B cell (primary cell): ENCODE data around the gene ABHD16A. TPM values are rescaled to one million over a fixed set of nuclear protein-coding genes. Genes with fewer than 3 reads are reported as not detected.

Experiments used
- ATAC-seq: fragments of 200-7000 bp; cut with Tn5 transposase; one replicate; pipeline ENCODE4 v1.10.0; 2021; ENCODE audit warnings: low read depth, mild to moderate bottlenecking, moderate number of reproducible peaks, moderate library complexity
- CTCF ChIA-PET: fragments of 350-600 bp; sonication (Branson Sonifier 250); formaldehyde crosslinking; loops from one replicate; lab custom pipeline; 2021; ENCODE audit warnings: antibody characterized with exemption, inconsistent platforms; lab: Charles Lee
- POLR2A ChIA-PET: fragments of 350-600 bp; sonication (Branson Sonifier 250); formaldehyde crosslinking; loops from one replicate; lab custom pipeline; 2021; ENCODE audit warnings: antibody characterized with exemption; lab: Charles Lee
- DNase-seq: peaks from one replicate; pipeline ENCODE4 v3.0.0; 2013
- H2AFZ ChIP-seq: 2 replicates; pipeline ENCODE4 v1.6.1; 2012; ENCODE audit warnings: mild to moderate bottlenecking, low read depth, low read length; ENCODE audit not compliant: insufficient read depth, poor library complexity, severe bottlenecking
- H3K27ac ChIP-seq, 2 donors: 1 replicate in 1 of 2; 2 replicates in 1 of 2; pipeline ENCODE4 v1.5.1; 2012 to 2013; ENCODE audit warnings: low read length in 2 of 2, mild to moderate bottlenecking in 2 of 2, moderate library complexity in 1 of 2
- H3K27me3 ChIP-seq, 4 experiments: fragments of 200-600 bp in 1 of 4; sonication (generic) in 1 of 4; replicated peaks in 1 of 4; 1 replicate in 2 of 4; 2 replicates in 2 of 4; pipeline versions ENCODE4 v1.6.1 to v1.7.0; 2013 to 2016; ENCODE audit warnings: low read length in 3 of 4, mild to moderate bottlenecking in 2 of 4, mixed read lengths in 1 of 4, moderate library complexity in 1 of 4; ENCODE audit not compliant: insufficient read depth in 4 of 4, control insufficient read depth in 3 of 4; ENCODE audit errors: control extremely low read depth in 1 of 4
- H3K36me3 ChIP-seq, 2 experiments: replicated peaks in 1 of 2; 1 replicate in 1 of 2; 2 replicates in 1 of 2; pipeline versions ENCODE4 v1.6.1 to v1.7.1; 2013; ENCODE audit warnings: low read length in 1 of 2; ENCODE audit not compliant: insufficient read depth in 2 of 2, control insufficient read depth in 1 of 2; ENCODE audit errors: control extremely low read depth in 1 of 2, extremely low read depth in 1 of 2
- H3K4me1 ChIP-seq, 2 donors: fragments of 200-600 bp in 1 of 2; sonication (generic) in 1 of 2; 1 replicate in 1 of 2; 2 replicates in 1 of 2; pipeline versions ENCODE4 v1.5.1 to v1.6.1; 2013 to 2017; ENCODE audit warnings: low read length in 2 of 2; ENCODE audit not compliant: control insufficient read depth in 2 of 2, insufficient read depth in 2 of 2
- H3K4me2 ChIP-seq: replicated peaks from 2 replicates; pipeline ENCODE3; 2012; ENCODE audit warnings: mild to moderate bottlenecking, low read depth, low read length; ENCODE audit not compliant: poor library complexity, severe bottlenecking
- H3K4me3 ChIP-seq, 5 experiments: fragments of 200-600 bp in 1 of 5; sonication (generic) in 1 of 5; 1 replicate in 3 of 5; 2 replicates in 2 of 5; pipeline versions ENCODE4 v1.5.1 to v1.7.0; 2011 to 2016; ENCODE audit warnings: low read length in 4 of 5, mild to moderate bottlenecking in 4 of 5, low read depth in 2 of 5, control low read depth in 1 of 5, moderate library complexity in 1 of 5; ENCODE audit not compliant: insufficient read depth in 1 of 5; ENCODE audit errors: control extremely low read depth in 1 of 5, extremely low read depth in 1 of 5
- H3K79me2 ChIP-seq: fragments of 200-600 bp; sonication (generic); one replicate; pipeline ENCODE4 v1.6.0; 2016; ENCODE audit warnings: low read length; ENCODE audit not compliant: control insufficient read depth, insufficient read depth
- H3K9ac ChIP-seq: fragments of 200-600 bp; sonication (generic); 2 replicates; pipeline ENCODE4 v1.6.1; 2017; ENCODE audit warnings: mild to moderate bottlenecking, low read length, moderate library complexity
- H3K9me3 ChIP-seq, 3 donors: one replicate each; pipeline versions ENCODE4 v1.6.1 to v1.7.1; 2013; ENCODE audit warnings: low read length in 2 of 3; ENCODE audit not compliant: control insufficient read depth in 2 of 3, insufficient read depth in 1 of 3; ENCODE audit errors: control extremely low read depth in 1 of 3
- H4K20me1 ChIP-seq: 2 replicates; pipeline ENCODE4 v1.6.0; 2012; ENCODE audit warnings: mild to moderate bottlenecking, low read length; ENCODE audit not compliant: insufficient read depth, control insufficient read depth, poor library complexity, severe bottlenecking
- H3K27ac Mint-ChIP-seq: one replicate; pipeline ENCODE4 v1.8.0; 2021; ENCODE audit warnings: mixed read lengths
- H3K27me3 Mint-ChIP-seq: one replicate; pipeline ENCODE4 v1.8.0; 2021; ENCODE audit warnings: mixed read lengths
- H3K4me1 Mint-ChIP-seq: one replicate; pipeline ENCODE4 v1.8.0; 2021; ENCODE audit warnings: mixed read lengths
- H3K4me3 Mint-ChIP-seq: one replicate; pipeline ENCODE4 v1.8.0; 2021; ENCODE audit warnings: mixed read lengths
- H3K9me3 Mint-ChIP-seq: one replicate; pipeline ENCODE4 v1.8.0; 2022; ENCODE audit warnings: mixed read lengths; ENCODE audit not compliant: insufficient read depth
- EZH2 ChIP-seq: IDR thresholded peaks from 2 replicates; pipeline ENCODE4 v1.6.1; 2012; ENCODE audit warnings: borderline replicate concordance, low read depth, mild to moderate bottlenecking, moderate library complexity, low read length; ENCODE audit not compliant: insufficient read depth, poor library complexity, severe bottlenecking
- WGBS: methylation state at CpG from one replicate; pipeline ENCODE4 v1.1.5; 2013; ENCODE audit warnings: missing lambda C conversion rate; ENCODE audit not compliant: insufficient coverage; 5-methylcytosine and 5-hydroxymethylcytosine counted together
- intact Hi-C: fragments of 100-400 bp; cut with micrococcal nuclease; formaldehyde crosslinking; loops from one replicate; pipeline ENCODE4 v1.10.0; 2022
- polyA plus RNA-seq: library from polyadenylated mRNA; depleted of rRNA; stranded (reverse); fragments of >200 nt; gene quantifications from 2 replicates; pipeline ENCODE4 v1.2.3, GENCODE V29; 2012
- total RNA-seq, 2 donors: library from RNA; stranded (reverse); fragments of 120-200 nt in 1 of 2; gene quantifications; 1 replicate in 1 of 2; 2 replicates in 1 of 2; pipeline versions ENCODE4 v1.2.3 to v1.2.4, GENCODE V29; 2013 to 2022
- TF ChIP-seq, protein P1 (sequence below): fragments of 200-600 bp; IDR thresholded peaks from one replicate; pipeline ENCODE4 v1.8.0; 2022; ENCODE audit warnings: antibody characterized with exemption, mild to moderate bottlenecking

Gene ABHD16A
- total and polyA plus RNA-seq, 2 donors (not counting 1 experiment from before 2014, with no cell fraction given), result 78.3 to 97.5 TPM

DNA sequence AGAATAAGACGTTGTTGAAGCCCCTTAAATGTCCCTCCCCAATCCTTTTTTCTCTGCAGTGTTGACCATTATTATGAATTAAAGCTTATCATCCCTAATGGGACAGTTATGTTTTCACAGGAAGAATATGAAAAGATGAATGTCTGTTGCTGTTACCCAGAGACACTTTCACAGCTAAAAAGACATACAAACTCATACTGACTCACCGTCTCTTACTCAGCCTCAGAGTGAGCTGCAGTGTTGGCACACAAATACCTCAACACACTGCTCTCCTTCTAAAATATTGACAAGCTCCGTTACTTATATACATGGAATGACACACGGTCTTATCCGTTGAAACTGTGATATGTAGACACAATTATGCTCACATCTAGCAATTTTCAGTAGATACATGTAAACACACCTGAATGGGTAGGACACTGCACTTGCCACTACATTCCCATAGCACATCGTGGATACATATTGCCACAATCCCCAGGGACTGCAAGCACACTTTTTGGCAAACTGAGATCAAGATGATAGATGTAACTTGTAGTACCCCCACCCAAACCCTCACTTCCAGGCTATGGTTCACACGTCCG lies 49.7 kb upstream of the ABHD16A start:
- ATAC-seq, result no peak
- Histone ChIP-seq H3K9ac (no peak overlapping the region), H3K27ac (no peak overlapping the region), H3K4me2 (no peak overlapping the region), H3K4me3 (no peak overlapping the region), H3K4me1 (no peaks in the 10 kb centered on the region), H3K79me2 (no peaks in the 10 kb centered on the region), H2AFZ (no peak overlapping the region), H3K36me3 (no peaks in the 10 kb centered on the region), H3K27me3 (no peaks in the 10 kb centered on the region), H3K9me3 (no peaks in the 10 kb centered on the region), H4K20me1 (no peaks in the 10 kb centered on the region)
- CTCF ChIA-PET, result interaction anchor here (0.6 to 1.1 kb wide), 2 partner anchors 12 to 1868 kb away, joined by 3 read pairs; no protein-coding TSS in a partner anchor
- POLR2A ChIA-PET, result interaction anchor here (0.6 to 1.1 kb wide), 3 partner anchors 12 to 30 kb away, joined by 3 to 8 read pairs (median 5); partner anchors contain the start of gene MPIG6B
- Mint-ChIP-seq H3K4me3 (no peak overlapping the region), H3K27me3 (no peaks in the 10 kb centered on the region), H3K9me3 (no peaks in the 10 kb centered on the region), H3K4me1 (no peaks in the 10 kb centered on the region), H3K27ac (no peak overlapping the region)
- no peak for DNase-seq
- WGBS, result 90% methylated on average over 6 of the region's 8 CpGs
- no peak for TF ChIP-seq EZH2
- TF ChIP-seq, protein P1, sequence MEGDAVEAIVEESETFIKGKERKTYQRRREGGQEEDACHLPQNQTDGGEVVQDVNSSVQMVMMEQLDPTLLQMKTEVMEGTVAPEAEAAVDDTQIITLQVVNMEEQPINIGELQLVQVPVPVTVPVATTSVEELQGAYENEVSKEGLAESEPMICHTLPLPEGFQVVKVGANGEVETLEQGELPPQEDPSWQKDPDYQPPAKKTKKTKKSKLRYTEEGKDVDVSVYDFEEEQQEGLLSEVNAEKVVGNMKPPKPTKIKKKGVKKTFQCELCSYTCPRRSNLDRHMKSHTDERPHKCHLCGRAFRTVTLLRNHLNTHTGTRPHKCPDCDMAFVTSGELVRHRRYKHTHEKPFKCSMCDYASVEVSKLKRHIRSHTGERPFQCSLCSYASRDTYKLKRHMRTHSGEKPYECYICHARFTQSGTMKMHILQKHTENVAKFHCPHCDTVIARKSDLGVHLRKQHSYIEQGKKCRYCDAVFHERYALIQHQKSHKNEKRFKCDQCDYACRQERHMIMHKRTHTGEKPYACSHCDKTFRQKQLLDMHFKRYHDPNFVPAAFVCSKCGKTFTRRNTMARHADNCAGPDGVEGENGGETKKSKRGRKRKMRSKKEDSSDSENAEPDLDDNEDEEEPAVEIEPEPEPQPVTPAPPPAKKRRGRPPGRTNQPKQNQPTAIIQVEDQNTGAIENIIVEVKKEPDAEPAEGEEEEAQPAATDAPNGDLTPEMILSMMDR, result no peak
- intact Hi-C loops, result no loop called here

DNA sequence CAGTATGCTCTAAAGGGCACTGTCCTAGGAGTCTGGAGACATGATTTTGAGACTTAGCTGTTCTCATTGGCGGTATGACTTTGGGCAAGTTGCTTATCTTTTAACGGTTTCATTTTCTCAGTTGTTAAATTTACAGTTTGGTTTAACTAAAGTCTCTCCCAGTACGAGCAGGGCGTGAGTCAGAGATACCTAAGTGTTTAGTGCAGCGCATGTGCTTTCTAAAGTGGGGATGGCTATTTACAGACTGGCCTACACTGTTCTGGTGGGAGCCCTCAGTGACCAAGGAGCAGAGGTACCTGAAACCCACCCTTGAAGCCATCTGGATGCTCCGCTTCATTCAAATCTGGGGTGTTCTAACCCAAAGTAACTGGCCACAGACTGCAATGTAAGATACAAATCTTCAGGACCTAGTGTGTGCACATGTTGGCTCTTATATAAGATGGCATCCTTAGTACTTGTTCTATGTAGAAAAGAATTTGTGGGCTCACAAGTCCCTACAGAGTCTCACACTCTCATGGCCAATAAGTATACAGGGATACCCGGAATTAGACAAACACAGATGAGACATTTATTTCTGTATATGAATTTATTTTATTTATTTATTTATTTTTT lies 47.4 kb upstream of the ABHD16A start:
- Histone ChIP-seq H3K36me3 (peaks cover 0 to 4% of the 10 kb centered on the region in 2 experiments), H3K9ac (no peak overlapping the region), H3K27me3 (no peaks in the 10 kb centered on the region), H3K9me3 (no peaks in the 10 kb centered on the region), H2AFZ (no peak overlapping the region), H3K4me2 (no peak overlapping the region), H3K4me1 (no peaks in the 10 kb centered on the region), H4K20me1 (no peaks in the 10 kb centered on the region), H3K27ac (no peak overlapping the region), H3K4me3 (no peak overlapping the region), H3K79me2 (no peaks in the 10 kb centered on the region)
- WGBS, result 100% methylated on average over 5 of the region's 7 CpGs
- DNase-seq, result no peak
- intact Hi-C loops, result no loop called here
- no peak overlapping the region for H3K27ac Mint-ChIP-seq
- no peak overlapping the region for H3K4me3 Mint-ChIP-seq
- TF ChIP-seq, protein P1, result no peak
- TF ChIP-seq EZH2, result no peak
- POLR2A ChIA-PET, result no interaction called here
- H3K9me3 Mint-ChIP-seq, result no peaks in the 10 kb centered on the region
- ATAC-seq, result no peak
- H3K4me1 Mint-ChIP-seq, result no peaks in the 10 kb centered on the region
- H3K27me3 Mint-ChIP-seq, result no peaks in the 10 kb centered on the region
- CTCF ChIA-PET, result interaction anchor here (1.0 to 2.0 kb wide), 2 partner anchors 21 to 80 kb away, joined by 3 to 4 read pairs; partner anchors contain the start of gene DDAH2
